Epithelial cell of esophagus (primary cell): ENCODE measurements around the gene EMC1.

Source experiments
- DNase-seq: peaks from one replicate; pipeline ENCODE4 v3.0.0; 2010; ENCODE audit warnings: low read depth
- H3K4me3 ChIP-seq: 2 replicates; pipeline ENCODE4 v1.5.1; 2011; ENCODE audit warnings: mild to moderate bottlenecking, low read length, control low read depth
- CTCF ChIP-seq: IDR thresholded peaks from 2 replicates; pipeline ENCODE4 v1.5.1; 2011; ENCODE audit warnings: low read depth, mild to moderate bottlenecking, low read length, control low read depth, inconsistent platforms; ENCODE audit not compliant: insufficient read depth; ENCODE audit errors: missing control alignments

EMC1 gene

GRCh38 chr1:19203440-19203839 is 47.9 kb downstream of the EMC1 start:
- peak; percentile 88 for DNase-seq
- TF ChIP-seq CTCF: no peak
- no peak overlapping the region for H3K4me3 ChIP-seq

GRCh38 chr1:19202396-19202795 is 48.9 kb downstream of the EMC1 start:
- no peak for DNase-seq
- no peak overlapping the region for H3K4me3 ChIP-seq
- TF ChIP-seq CTCF: no peak

- H3K4me3 ChIP-seq: no peak overlapping the region
- no peak for TF ChIP-seq CTCF
- DNase-seq: no peak
These were observed 51.2 kb downstream of the EMC1 start for GRCh38 chr1:19199969-19200604.

GRCh38 chr1:19199329-19199968 is 51.9 kb downstream of the EMC1 start:
- DNase-seq: no peak
- TF ChIP-seq CTCF: no peak
- H3K4me3 ChIP-seq: no peak overlapping the region

GRCh38 chr1:19198820-19199219 is 52.5 kb downstream of the EMC1 start:
- TF ChIP-seq CTCF: no peak
- no peak for DNase-seq
- H3K4me3 ChIP-seq: no peak overlapping the region

- TF ChIP-seq CTCF: no peak
- DNase-seq: no peak
- H3K4me3 ChIP-seq: no peak overlapping the region
These were observed 53.5 kb downstream of the EMC1 start for GRCh38 chr1:19197845-19198244.

GRCh38 chr1:19196331-19196730 is 55.0 kb downstream of the EMC1 start:
- no peak for TF ChIP-seq CTCF
- no peak overlapping the region for H3K4me3 ChIP-seq
- no peak for DNase-seq
